Hematopoietic multipotent progenitor cell (in vitro differentiated cells): ENCODE results near the gene TMEM151A. TPM values are rescaled to one million over a fixed set of nuclear protein-coding genes. Genes with fewer than 3 reads are reported as not detected.
"Not testable (repeated sequence)": the region's sequence is repeated elsewhere in the genome, so short reads cannot be mapped to it uniquely, and the experiment has no call there.

Experiments used
- DNase-seq, 3 donors: peaks; one replicate each; pipeline ENCODE4 v3.0.0-alpha.2; 2011 to 2015; ENCODE audit warnings: low read depth in 2 of 3, low spot score in 2 of 3
- total RNA-seq: library from RNA; depleted of rRNA; stranded (reverse); fragments of >200 nt; gene quantifications from one replicate; pipeline ENCODE4 v1.2.3, GENCODE V29; 2012

Gene TMEM151A
- total RNA-seq, 1 donor: 0.27 TPM

- DNase-seq: not testable (repeated sequence)
Observed at GRCh38 chr11:66320289-66320688, 28.6 kb downstream of the TMEM151A start.

- not testable (repeated sequence) for DNase-seq
Observed at GRCh38 chr11:66320748-66321147, 29.1 kb downstream of the TMEM151A start.

GRCh38 chr11:66321606-66322005, 29.9 kb downstream of the TMEM151A start:
- DNase-seq: no peak

GRCh38 chr11:66322732-66323427, 31.2 kb downstream of the TMEM151A start:
- DNase-seq: no peak

- DNase-seq: no peak
Observed at GRCh38 chr11:66323684-66324083, 32.0 kb downstream of the TMEM151A start.

- DNase-seq: no peak
Observed at GRCh38 chr11:66324664-66325063, 33.0 kb downstream of the TMEM151A start.

GRCh38 chr11:66325263-66325671, 33.6 kb downstream of the TMEM151A start:
- DNase-seq: peak in 1 of 3 donors; percentile 76

- no peak for DNase-seq
Observed at GRCh38 chr11:66326261-66327111, 34.8 kb downstream of the TMEM151A start.

GRCh38 chr11:66327171-66328030, 35.7 kb downstream of the TMEM151A start:
- DNase-seq: no peak

- DNase-seq: no peak
Observed at GRCh38 chr11:66328031-66328301, 36.3 kb downstream of the TMEM151A start.

GRCh38 chr11:66328302-66329144, 36.8 kb downstream of the TMEM151A start:
- peak; percentile 74 to 82 (median 76) for DNase-seq

- no peak for DNase-seq
Observed at GRCh38 chr11:66329165-66329673, 37.5 kb downstream of the TMEM151A start.

GRCh38 chr11:66330931-66331330, 39.2 kb downstream of the TMEM151A start:
- DNase-seq: no peak

- DNase-seq: no peak
Observed at GRCh38 chr11:66331542-66332370, 40.1 kb downstream of the TMEM151A start.

- DNase-seq: no peak
Observed at GRCh38 chr11:66332371-66333219, 40.9 kb downstream of the TMEM151A start.

GRCh38 chr11:66333220-66333877, 41.7 kb downstream of the TMEM151A start:
- no peak for DNase-seq

- no peak for DNase-seq
Observed at GRCh38 chr11:66333896-66334604, 42.4 kb downstream of the TMEM151A start.
